Choroid plexus epithelial cell (primary cell): ENCODE results near the gene SOX1.

Experiments used
- DNase-seq: peaks from one replicate; pipeline ENCODE4 v3.0.0-alpha.2; 2010; ENCODE audit warnings: low read depth
- H3K4me3 ChIP-seq: 2 replicates; pipeline ENCODE4 v1.5.1; 2011; ENCODE audit warnings: low read depth, mild to moderate bottlenecking, control low read depth, low read length, moderate library complexity
- TF ChIP-seq, protein P1 (sequence below): conservative IDR thresholded peaks from 2 replicates; pipeline ENCODE4 v1.5.1; 2011; ENCODE audit warnings: low read depth, mild to moderate bottlenecking, control low read depth, inconsistent platforms, low read length, moderate library complexity

Gene SOX1

DNA sequence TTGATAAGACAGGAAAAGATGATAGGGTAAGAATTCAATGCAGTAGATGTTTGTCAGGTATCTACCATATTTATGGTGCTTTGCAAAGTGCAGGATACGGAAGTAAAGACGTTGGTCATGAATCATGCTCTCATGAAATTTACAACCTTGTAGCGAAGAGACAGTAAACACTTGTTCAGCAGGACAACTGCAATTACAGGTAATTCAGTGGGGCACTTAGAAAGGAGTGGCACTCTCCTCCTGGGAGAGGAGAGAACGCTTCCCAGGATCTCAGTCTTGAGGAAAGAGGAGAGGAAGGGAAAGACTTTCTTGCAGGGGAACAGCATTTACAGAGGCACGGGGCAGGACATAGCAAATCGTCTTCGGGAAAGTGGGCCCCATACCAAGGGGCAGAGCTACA, 46.4 kb downstream of the SOX1 start:
- no peak overlapping the region for H3K4me3 ChIP-seq

DNA sequence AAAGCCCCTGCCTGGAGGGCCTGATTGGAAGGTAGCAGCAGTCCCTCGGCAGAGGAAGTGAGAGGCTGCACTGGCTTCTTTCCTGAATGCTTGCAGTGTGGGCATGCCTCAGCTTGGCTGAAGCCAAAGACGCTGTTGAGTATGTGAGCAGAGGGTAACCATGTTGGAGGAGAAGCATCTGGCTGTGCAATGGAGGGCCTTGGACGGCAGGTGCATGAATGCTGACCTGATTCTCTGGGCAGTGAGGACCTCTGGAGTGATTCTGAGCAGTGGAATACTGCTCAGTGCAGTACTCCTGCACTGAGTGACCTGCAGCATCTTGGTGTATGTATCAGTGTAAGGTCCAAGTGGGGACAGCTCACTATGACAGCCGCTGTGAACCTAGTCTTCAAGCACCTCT, 46.9 kb downstream of the SOX1 start:
- TF ChIP-seq, protein P1, sequence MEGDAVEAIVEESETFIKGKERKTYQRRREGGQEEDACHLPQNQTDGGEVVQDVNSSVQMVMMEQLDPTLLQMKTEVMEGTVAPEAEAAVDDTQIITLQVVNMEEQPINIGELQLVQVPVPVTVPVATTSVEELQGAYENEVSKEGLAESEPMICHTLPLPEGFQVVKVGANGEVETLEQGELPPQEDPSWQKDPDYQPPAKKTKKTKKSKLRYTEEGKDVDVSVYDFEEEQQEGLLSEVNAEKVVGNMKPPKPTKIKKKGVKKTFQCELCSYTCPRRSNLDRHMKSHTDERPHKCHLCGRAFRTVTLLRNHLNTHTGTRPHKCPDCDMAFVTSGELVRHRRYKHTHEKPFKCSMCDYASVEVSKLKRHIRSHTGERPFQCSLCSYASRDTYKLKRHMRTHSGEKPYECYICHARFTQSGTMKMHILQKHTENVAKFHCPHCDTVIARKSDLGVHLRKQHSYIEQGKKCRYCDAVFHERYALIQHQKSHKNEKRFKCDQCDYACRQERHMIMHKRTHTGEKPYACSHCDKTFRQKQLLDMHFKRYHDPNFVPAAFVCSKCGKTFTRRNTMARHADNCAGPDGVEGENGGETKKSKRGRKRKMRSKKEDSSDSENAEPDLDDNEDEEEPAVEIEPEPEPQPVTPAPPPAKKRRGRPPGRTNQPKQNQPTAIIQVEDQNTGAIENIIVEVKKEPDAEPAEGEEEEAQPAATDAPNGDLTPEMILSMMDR: no peak
- no peak for DNase-seq
- H3K4me3 ChIP-seq: no peak overlapping the region

More for the DNA sequence above, 46.4 kb downstream of the SOX1 start:
- TF ChIP-seq, protein P1: no peak
- DNase-seq: no peak

DNA sequence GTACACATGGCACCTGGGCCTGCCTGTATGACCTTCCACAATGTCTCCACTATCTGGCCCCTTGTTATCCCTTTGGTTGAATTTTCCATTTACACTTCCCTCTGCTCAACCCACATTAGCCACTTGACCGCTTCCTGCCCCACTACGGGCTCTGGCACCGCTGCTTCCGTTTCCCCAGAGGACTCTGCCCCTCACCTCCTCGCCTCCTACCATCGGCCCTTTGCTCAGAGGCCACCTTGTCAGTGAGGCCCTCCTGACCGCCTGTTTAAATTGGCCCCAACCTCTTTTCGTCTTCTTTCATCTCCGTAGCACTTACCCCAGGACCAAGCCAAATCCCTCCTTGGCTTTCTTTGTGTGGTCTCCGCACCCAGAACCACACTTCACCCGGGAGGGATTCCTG, 47.4 kb downstream of the SOX1 start:
- DNase-seq: no peak
- TF ChIP-seq, protein P1: no peak
- H3K4me3 ChIP-seq: no peak overlapping the region

DNA sequence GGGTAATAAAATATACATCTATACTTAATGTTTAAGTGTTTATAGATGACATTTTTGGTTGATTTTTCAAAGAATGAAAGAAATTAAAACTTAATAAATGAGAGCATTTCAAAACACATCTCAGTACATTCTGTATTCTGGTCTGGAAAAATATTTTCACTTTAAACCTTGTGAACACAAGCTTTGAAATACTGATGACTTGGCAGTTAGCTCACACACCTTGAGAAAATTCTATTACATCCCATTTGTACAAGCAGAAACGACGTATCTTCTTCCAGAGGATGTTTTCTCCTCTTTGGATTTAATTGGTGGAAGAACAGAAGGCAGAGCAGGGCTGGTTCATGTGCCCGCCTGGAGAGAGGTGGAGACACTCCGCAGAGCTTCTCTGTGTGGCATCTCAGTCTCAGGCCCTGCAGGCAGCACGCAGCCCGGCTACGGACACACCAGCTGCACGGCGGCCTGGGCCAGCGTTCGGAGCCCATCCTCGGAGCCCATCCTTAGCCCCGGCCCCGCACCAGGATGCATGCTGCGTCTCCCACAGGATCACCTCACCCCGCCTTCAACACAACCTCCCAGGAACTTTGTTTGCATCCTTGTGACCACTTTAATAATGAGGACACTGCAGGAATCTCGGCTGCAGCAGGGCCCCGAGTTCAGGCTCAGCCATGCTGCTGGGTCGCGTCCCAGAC, 48.6 kb downstream of the SOX1 start:
- no peak for DNase-seq
- TF ChIP-seq, protein P1: no peak
- H3K4me3 ChIP-seq: no peak overlapping the region

DNA sequence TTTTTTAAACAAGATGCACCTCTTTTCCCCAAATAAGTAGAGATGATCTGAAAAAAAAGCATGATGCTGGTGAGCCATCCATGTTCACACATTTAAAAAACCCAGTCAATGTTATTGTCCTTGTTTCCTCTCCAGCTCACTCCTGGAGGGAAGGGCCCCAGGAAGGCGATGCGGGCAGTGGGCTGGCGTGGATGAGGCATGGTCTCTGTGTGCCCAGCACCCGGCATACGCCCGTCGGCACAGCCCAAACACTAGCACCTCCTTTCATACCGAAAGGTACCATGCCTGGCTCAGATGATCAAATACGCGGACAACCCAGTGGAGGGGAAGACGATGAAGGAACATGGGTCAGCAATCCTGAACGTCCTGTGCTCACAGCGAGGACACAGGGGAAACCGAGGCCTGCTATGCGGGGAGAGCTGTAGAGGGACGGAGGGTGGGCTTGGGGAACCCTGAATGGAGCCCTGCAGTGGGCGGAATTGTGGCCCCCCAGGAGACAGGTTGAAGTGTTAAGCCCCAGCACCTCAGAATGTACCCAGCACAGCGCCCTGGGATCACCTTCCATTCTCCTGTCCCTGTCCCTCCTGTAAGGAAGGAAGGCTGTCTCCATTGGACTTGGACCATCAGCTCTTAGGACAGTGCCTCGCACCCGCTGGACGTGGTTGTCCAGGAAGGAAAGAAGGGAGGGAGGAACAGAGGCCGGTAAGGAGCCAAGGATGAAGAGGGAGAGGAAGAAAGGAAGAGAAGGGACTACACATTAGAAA, 49.4 kb downstream of the SOX1 start:
- DNase-seq: no peak
- TF ChIP-seq, protein P1: no peak
- no peak overlapping the region for H3K4me3 ChIP-seq

DNA sequence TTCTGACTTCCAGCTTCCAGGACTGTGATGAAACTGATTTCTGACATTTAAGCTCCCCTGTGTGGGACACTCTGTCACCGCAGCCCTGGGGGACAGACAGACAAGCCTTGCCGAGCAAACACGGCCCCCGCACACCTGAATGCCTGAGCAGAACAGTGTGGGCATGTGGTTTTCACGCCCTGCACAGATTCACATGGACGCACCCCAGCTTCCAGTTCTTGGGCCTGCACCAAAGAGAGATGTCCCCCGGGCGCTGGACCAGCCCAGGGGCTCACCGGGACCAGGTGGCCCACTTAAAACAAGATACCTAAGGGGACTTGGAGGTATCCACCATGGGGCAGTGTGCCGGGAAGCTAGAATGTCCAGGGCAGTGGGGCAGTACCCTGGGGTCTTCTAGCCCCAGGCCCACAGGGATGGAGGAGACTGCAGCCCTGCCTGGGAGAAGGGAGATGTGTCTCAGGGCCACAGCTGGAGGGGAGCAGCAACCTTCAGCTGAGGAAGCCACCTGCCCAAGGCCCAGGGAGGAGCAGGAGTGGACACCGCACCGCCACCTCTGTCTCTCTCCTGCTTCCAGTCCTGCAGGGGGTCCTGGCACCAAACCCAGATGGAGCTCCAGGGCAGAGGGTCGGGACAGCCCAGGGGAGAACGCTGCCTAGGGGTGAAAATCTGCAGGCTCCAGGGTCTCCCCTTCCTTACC, 50.5 kb downstream of the SOX1 start:
- TF ChIP-seq, protein P1: no peak
- no peak for DNase-seq
- H3K4me3 ChIP-seq: no peak overlapping the region
